A549 (cell line): ENCODE data around the gene ITPA.

Experiments used
- CTCF ChIP-seq: fragments of >200 bp; sonication (Bioruptor Twin); formaldehyde crosslinking; IDR thresholded peaks from 3 replicates; pipeline ENCODE4 v1.5.1; 2016
- RFX5 ChIP-seq: fragments of 450-650 bp; IDR thresholded peaks from 2 replicates; pipeline ENCODE4 v1.7.1; 2014; ENCODE audit warnings: antibody characterized with exemption, mild to moderate bottlenecking, moderate library complexity
- RNF2 ChIP-seq: fragments of 200-600 bp; sonication (generic); IDR thresholded peaks from 2 replicates; pipeline ENCODE4 v1.6.1; 2016; ENCODE audit warnings: low read depth, mild to moderate bottlenecking, antibody characterized with exemption, moderate library complexity, borderline replicate concordance

GRCh38 chr20:3250091-3250504 is 40.8 kb downstream of the ITPA start:
- TF ChIP-seq RFX5 (no peak), CTCF (peak; percentile 41), RNF2 (no peak)
